Middle frontal gyrus (tissue), 1 donor: ENCODE data around the gene FOXRED2.
"Not testable (repeated sequence)": the region's sequence is repeated elsewhere in the genome, so short reads cannot be mapped to it uniquely, and the experiment has no call there.

Experiments
- DNase-seq: peaks from one replicate; pipeline ENCODE4 v3.0.0-alpha.2; 2015; ENCODE audit warnings: low spot score; ENCODE audit errors: extremely low spot score

The FOXRED2 gene

DNA sequence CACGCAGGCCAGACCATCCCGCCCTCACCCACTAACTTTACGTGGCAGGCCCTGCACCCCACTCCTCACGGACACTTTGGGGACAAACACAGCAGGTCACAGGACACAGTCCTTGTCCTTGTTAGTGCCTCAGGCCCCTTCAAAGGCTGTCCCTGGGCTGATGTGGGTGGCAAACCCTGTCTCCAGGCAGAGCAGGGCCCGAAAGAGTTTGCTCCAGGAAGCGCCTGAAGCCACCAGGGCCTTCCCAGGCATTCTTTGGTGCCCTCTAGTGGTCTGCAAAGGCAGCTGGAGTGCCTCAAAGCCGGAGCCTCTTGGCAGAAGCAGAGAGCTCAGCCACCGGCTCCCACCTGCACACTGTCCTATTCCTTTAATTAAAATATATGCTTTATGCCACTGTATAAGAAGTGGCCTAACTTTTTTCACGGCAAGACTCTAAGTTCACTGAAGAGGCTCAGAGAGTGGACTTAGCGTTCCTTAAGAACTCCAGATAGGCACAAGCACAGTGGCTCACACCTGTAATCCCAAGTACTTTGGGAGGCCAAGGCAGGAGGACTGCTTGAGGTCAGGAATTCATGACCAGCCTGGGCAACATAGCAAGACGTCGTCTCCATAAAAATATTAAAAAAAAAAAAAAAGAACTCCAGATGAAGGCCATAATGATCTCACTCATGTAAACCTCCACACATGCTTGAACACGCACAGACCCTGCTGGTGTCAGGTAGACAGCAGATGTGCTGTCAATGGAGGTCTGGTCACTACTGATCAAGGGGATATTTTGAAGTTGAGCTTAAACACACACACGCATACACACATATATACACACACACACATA lies 36.5 kb downstream of the FOXRED2 start:
- DNase-seq, result peak; percentile 70

DNA sequence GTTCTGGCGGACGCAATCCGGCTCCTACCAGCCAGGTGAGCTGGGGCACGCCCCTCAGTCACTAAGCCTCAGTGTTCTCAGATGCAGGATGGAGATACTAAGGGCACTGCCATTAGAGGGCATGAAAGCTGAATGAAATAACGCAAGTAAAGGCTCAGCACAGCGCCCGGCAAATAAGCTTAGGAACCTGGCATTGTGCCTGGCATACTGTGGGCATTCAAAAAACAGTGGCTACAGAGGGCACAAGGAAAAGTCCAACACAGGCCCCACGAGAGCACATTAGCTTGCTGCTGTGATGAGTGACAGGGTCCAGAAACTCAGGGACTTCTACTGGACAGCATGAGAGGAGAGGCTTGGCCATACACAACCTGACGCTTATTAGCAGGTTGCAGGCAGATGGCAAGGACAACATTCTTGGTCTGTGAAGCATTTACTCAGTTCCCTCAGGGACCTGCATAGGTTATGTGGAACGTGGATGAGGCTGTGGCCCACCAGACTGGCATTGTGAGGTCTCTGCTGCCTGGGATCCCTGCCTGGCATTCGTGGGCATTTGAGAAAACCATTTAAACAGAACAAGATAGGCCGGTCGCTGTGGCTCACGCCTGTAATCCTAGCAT lies 37.6 kb downstream of the FOXRED2 start:
- DNase-seq, result no peak

DNA sequence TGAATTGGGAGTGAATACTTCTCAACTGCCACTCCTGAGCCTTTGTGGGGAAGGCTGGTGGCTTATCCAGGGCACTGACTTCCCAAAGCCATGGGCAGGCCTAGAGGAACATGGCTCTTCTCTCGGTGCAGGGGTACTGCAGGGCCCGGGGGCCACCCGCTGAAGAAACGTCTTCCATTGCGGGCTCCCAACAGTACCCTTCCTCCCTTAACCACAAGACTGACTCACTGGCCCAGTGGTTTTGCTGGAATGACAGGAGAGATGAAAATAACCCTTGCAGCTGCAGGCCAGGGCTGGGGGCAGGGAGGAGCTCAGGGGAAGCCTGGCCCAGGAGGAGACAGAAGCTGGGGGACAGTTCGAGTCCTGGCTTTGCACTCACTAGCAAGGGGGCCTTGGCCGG lies 38.9 kb downstream of the FOXRED2 start:
- DNase-seq, result no peak

DNA sequence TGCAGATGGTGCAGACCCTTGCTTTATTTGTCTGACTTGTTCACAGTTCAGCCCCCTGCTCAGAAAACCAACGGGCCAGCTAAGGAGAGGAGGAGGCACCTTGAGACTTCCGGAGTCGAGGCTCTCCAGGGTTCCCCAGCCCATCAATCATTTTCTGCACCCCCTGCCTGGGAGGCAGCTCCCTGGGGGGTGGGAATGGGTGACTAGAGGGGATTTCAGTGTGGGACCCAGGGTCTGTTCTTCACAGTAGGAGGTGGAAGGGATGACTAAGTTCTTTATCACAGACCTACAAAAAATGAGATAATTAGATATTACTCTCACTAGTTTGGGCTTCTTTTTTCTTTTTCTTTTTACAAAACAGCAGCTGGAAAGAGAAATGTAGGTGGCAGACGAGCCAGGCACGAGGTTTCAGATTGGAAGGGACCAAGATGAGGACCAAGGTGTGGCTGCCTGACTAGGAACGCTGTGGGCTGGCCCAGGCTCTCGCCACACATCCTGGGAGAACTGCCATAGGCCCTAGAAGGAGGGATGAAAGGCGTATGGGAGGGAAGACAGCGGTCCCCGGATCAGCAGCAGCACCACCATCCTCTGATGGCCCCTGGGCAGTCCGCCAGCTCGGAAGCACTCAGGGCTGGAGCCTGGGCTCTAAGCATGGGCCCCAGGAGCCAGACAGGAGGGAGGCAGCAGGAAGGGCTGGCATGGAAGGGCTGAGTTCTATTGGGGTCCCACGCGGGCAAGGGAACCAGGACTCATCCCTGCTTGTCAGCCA lies 39.6 kb downstream of the FOXRED2 start:
- DNase-seq, result peak; percentile 23

DNA sequence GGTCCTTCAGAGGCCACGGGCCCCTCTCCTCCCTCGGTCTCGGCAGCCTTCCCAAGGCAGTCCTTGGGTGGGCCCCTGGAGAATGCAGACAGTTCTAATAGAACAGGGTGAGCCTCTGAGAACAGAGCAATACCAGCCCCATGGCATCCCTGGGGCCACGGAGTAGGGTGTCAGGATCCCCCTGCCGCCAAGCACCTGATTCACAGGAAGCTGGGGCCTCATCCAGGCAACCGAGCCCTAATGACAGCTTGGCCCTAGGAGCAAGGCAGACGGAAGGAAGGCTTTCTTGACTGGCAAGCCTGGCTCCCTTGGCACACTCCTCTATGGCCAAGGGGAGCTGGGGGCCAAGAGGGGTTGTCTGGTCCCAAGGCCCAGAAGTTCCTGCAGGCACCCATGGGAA lies 40.6 kb downstream of the FOXRED2 start:
- no peak for DNase-seq

DNA sequence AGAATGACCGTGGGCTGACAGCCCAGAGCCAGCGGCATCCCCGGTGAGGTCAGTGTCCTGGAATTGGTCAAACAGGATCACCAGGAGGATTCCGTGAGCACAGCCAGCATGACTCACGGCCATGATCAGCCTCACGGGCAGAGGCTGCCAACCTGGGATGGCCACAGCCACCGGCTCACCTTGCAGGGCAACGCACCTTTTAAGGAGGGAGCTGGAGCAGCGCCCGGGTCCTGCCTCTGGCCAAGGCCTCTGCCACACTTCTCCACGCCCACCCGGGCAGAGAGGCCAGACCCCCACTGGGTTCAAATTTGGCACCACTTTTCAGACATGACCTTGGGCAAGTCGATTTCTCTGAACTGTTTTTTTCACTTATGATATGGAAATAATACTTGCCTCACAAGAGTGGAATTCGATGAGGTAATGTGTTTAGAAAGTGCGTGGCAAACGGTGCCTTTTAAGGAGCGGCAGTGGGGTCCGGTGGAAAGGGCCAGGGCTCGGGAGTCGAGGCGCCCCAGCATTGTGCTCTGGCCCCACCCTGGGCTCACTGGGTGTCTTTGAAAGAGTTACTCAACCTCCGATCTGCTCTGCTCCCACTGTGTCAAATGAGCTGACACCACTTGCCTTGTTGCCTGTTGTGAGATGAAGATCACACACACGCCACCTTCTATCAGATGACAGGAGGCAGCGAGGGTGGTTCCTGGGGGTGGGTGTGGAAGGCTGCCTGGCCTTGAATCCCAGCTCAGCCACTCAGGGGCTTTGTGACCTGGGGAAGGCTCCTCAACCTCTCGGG lies 41.4 kb downstream of the FOXRED2 start:
- DNase-seq, result no peak

DNA sequence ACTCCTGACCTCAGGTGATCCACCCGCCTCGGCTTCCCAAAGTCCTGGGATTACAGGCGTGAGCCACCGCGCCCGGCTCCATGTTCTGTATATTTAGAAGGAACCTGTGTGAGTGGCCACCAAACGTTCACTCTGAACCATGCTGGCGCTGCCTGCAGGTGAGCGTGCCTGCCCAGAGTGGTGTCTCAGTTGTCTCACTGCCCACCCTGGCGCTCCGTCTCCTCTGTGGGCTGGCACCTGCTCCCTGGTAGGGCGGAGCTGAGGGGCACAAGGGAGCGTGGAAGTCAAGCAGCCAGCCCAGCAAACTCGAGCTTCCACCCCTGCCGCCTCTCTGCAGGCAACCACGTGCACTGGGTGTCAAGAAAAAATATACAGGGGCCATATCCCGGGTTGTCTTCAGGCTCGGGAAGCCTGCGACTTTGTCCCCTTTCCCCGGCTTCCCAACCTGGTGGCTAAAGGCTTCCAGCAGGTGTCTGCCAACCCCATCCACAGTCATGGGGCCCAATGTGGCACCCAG lies 42.1 kb downstream of the FOXRED2 start:
- no peak for DNase-seq

DNA sequence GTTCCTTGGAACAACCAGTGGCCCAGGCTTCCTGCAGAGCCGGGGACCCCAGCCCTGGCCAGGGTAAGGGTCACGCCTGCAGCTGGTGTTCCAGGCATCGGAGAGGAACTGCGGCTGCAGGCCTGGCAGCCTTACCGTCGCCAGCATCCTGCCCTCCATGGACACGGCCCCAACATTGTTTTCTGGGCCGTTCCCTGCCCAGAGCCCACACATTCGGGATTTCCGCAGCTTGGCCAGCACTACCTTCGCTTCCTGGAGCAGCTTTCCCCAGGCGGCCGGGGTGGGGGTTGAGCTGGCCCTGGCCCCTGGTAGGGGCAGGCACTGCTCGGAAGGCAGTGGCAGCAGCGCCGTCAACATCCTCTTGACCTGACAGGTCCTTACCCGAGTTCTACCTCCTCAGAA lies 43.1 kb downstream of the FOXRED2 start:
- no peak for DNase-seq

DNA sequence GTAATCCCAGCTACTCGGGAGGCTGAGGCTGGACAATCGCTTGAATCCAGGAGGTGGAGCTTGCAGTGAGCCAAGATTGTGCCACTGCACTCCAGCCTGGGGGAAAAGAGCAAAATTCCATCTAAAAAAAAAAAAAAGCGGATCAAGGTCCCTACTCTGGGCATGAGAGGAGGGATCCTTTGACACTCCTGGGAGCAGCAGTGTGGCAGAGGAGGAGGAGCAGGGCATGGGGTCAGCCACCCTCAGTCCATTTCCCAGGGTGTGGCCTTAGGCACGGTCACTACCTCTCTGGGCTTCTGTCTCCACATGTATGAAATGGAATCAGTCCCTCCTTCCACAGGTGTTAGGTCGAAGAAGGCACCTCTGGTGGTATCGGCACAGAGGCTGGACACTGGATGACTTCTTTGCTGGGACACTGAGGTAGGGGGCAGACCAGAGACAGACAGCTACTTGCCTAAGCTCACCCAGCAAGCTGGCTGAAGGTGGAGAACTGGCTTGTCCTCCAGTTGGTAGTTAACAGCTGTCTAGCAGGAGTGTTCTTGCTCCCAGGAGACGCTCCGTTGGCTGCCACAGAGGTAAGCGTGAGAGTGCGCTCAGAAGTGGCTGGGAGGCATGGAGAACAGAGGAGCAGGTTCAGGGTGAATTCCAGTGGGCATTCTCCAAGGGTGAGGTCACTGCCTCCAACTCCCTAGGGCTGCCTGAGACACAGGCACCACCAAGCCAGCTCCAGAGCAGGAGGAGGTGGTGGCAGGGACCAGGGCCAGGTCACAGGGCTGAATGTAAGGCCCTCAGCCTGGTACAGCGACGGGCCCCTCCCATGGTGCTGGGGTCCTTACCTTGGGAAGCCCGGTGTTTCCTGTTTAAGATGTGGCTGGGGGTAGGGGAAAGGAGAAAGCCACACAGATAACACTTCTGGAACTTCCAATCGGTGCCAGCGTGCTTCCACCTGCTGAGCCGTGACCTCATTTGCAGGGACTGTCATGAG lies 44.9 kb downstream of the FOXRED2 start:
- no peak for DNase-seq

DNA sequence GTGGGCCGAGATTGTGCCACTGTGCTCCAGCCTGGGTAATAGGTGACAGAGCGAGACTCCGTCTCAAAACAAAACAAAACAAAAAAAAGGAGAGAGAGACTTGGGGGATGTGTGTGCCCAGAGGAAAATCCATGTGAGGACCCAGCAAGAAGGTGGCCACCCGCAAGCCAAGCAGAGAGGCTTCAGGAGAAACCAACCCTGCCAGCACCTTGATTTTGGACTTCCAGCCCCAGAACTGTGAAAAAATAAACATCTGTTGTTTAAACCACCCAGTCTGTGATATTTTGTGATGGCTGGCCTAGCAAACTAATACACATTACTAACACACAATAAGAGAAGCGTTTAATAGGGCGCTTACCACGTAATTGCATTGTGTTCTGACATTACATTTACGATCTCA lies 46.6 kb downstream of the FOXRED2 start:
- no peak for DNase-seq

DNA sequence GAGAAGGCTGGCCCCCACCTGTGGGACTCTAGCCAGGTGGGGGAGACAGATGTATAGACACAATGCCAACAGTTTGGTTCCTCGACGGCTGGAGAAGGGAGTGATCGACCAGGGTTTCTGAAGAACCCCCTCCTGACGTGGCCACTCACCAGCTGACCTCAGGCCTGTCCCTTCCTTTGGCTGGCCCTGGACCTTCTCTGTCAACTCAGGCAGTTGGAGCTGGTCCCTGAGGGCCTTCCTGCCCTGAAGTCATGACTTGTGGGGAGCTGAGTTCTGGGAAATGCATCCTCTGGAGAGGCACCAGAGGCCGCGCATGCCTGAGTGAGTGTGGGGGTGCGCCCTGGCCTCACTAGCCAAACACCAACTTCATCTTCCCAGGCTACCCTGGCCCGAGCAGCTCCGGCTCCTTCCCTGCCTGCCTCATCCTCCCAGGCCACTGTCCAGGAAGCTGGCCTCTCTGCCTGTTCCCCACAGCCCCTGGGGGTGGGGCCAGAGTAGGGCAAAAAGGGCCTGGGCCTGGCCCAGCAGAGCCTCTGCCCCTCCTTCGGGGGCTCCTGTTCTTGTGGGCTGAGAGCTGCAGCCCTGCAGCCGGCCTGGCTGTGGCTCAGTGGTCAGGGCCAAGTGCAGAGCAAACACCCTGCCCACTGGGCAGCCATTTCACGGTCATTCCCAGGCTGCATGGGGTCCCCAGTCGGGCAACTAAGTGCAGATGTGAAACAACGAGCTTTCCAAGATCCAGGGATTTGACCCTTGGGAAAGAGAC lies 49.0 kb downstream of the FOXRED2 start:
- DNase-seq, result no peak

DNA sequence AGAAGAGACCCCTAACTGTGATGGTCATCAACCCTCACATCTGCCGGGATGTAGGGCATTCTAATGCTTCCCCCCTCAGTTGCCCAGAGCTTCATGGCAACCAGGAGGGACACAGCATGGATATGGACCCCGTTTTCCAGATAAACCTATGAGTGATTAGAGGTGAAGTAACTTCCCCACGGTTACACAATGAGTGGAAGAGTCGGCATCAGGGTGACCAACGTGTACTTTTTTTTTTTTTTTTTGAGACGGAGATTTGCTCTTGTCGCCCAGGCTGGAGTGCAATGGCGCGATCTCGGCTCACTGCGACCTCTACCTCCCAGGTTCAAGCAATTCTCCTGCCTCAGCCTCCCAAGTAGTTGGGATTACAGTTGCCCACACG lies 50.4 kb downstream of the FOXRED2 start:
- DNase-seq, result no peak

DNA sequence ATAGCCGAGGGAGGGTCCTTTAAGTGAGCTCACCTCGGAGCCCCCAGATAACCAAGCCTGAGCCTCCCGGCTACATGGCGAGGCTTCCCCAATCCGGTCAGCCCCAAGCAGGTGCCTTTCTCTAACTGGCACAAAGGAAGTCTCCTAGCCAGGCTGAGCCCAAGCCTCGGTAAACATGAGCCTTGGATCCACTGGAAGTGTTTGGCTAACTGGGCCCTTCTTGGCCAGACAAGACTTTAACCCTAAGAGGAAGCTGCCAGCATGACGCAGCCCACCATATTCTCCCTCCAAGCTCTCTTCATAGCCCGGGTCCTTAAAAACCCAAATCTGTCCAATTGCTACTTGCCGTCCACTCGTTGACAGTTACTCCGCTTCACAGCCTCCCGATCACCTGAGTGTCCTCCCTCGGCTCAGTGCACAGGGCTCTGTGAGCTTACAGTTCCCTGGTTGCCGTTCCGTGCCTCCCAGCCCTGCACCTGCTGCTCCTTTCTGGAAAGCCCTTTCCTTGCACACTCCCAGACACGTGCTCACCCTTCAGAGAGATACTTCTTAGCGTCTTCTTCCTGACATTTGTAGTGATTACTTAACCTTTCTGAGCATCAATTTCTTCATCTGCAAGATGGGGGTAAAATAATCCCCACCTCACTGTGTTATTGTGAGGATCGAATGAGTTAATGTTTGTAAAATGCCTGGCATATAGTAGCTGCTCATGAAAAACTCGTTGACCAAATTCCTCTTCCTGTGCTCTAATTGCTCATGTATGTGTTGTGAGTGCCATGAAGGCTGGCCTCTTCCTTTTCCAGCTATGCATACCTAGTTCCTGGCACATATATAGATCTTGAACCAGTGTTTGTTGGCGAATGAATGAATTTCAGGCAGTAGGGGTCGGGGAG lies 51.0 kb downstream of the FOXRED2 start:
- no peak for DNase-seq

DNA sequence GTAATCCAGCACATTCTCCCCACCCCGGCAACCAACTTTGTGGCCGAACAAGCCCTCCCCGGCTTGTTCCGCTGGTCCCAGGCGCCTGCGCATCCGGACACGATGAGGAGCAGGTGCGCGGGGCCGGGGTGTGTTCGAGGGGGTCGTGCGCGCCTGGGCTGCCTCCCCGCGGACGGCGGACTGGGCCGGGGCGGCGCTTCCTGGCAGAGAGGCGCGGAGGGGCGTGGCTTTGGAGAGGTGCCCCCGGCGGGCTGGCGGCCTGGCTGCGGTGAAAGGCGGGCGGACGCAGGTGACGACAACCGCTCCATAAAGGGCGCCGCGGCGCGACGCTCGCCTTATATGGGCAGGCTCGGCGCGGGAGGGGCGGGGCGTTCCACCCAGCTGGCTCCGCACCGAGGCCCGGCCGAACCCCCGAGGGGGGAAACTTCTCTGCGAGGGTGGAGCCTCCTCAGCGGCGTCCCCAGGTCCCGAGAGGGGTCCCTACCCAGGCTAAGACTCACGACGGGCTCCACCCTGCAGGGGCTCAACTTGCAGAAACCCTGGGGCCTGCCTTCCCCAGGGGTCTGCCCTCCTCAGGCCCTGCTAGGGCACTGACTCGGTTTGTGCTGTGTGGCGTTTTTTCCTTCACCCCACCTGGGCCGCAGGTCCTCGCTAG lies 51.8 kb downstream of the FOXRED2 start:
- peak; percentile 57 for DNase-seq

DNA sequence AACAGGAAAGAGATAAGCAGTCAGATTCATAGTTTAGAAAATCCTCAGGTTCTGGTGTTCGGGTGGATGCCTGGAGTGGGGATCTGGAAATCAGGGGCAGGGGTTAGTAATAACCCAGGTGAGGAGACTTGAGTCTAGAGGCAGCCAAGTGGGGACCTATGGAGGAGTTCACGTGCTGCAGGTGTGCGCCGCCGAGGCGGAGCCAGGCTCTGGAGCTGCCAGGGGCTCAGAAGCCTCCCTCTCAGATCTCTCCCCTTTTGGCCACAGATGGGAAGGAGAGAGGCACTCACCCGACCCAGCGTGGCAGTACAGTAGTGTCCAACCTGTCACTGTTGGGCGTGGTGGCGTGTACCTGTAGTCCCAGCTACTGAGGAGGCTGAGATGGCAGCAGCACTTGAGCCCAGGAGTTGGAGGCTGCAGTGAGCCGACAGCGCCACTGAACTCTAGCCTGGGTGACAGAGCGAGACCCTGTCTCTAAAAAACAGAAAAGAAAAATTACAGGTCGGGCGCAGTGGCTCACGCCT lies 52.9 kb downstream of the FOXRED2 start:
- no peak for DNase-seq

DNA sequence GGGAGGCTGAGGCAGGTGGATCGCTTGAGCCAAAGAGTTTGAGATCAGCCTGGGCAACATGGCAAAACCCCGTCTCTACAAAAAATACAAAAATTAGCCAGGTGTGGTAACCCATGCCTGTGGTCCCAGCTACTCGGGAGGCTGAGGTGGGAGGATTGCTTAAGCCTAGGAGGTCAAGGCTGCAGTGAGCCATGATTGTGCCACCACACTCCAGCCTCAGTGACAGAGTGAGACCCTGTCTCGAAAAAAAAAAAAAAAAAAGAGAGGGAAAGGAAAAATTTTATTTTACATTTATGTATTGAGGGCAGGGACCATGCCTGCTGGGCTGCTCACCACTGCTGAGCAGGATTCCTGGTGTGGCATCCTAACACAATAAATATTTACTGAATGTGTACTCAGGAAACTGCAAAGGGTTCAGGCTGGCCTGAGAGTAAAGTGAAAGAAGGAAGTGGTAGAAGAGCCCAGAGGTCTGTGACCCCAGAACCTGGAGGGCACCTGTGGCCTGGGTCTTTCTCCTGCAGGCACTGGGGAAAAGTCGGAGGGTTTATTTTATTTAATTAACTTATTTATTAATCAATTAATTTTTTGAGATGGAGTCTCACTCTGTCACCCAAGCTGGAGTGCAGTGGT lies 53.7 kb downstream of the FOXRED2 start:
- not testable (repeated sequence) for DNase-seq
